22Rv1 (cell line): ENCODE results near the gene MAMDC2.

Experiments used
- CTCF ChIP-seq: fragments of 450-650 bp; IDR thresholded peaks from 2 replicates; pipeline ENCODE4 v1.5.1; 2017; ENCODE audit warnings: mild to moderate bottlenecking
- ZFX ChIP-seq: fragments of 450-650 bp; IDR thresholded peaks from 2 replicates; pipeline ENCODE4 v1.6.1; 2017; ENCODE audit warnings: antibody characterized with exemption, borderline replicate concordance

GRCh38 chr9:70049236-70049635 is 5.6 kb downstream of the MAMDC2 start:
- TF ChIP-seq CTCF (no peak), ZFX (no peak)
